A673 (cell line): ENCODE data around the gene AMPH. TPM values are rescaled to one million over a fixed set of nuclear protein-coding genes. Genes with fewer than 3 reads are reported as not detected.

Experiments
- BruUV-seq: library from RNA; stranded (reverse); fragments of 400-500 nt; replicated peaks from 2 replicates; lab custom pipeline; 2021; lab: Mats Ljungman, UMichigan
- CTCF ChIA-PET: fragments of 300-600 bp; sonication (Branson Sonifier 250); formaldehyde crosslinking; loops from one replicate; lab custom pipeline; 2022; ENCODE audit warnings: antibody characterized with exemption; lab: Charles Lee
- POLR2A ChIA-PET: fragments of 300-600 bp; sonication (Branson Sonifier 250); formaldehyde crosslinking; loops from one replicate; lab custom pipeline; 2022; ENCODE audit warnings: antibody characterized with exemption; ENCODE audit not compliant: low non-redundant PET; lab: Charles Lee
- DNase-seq: peaks from one replicate; pipeline ENCODE4 v3.0.0-alpha.2; 2015; ENCODE audit warnings: low spot score
- H3K27ac ChIP-seq: fragments of 200-600 bp; sonication (generic); 2 replicates; pipeline ENCODE4 v1.5.1; 2016; ENCODE audit warnings: mixed run types, low read depth, mild to moderate bottlenecking, mixed read lengths, antibody characterized with exemption, low read length; ENCODE audit not compliant: poor library complexity, severe bottlenecking
- H3K27me3 ChIP-seq: fragments of 200-600 bp; sonication (generic); replicated peaks from 2 replicates; pipeline ENCODE4 v1.6.1; 2017; ENCODE audit warnings: mixed run types, low read depth, mild to moderate bottlenecking, mixed read lengths, antibody characterized with exemption, low read length; ENCODE audit not compliant: insufficient read depth, poor library complexity
- H3K36me3 ChIP-seq: fragments of 200-600 bp; sonication (generic); 2 replicates; pipeline ENCODE4 v1.6.1; 2016; ENCODE audit warnings: mixed run types, mild to moderate bottlenecking, mixed read lengths, antibody characterized with exemption, low read length; ENCODE audit not compliant: insufficient read depth, poor library complexity, severe bottlenecking
- H3K4me1 ChIP-seq: fragments of 200-600 bp; sonication (generic); 2 replicates; pipeline ENCODE4 v1.6.1; 2017; ENCODE audit warnings: mixed run types, mild to moderate bottlenecking, mixed read lengths, antibody characterized with exemption, low read length; ENCODE audit not compliant: insufficient read depth, poor library complexity, severe bottlenecking
- H3K4me3 ChIP-seq: fragments of 200-600 bp; sonication (generic); 2 replicates; pipeline ENCODE4 v1.5.1; 2016; ENCODE audit warnings: low read depth, mixed run types, mild to moderate bottlenecking, mixed read lengths, low read length; ENCODE audit not compliant: poor library complexity, severe bottlenecking
- H3K9me3 ChIP-seq: fragments of 200-600 bp; sonication (generic); 2 replicates; pipeline ENCODE4 v1.6.1; 2016; ENCODE audit warnings: mixed run types, low read depth, mild to moderate bottlenecking, mixed read lengths, antibody characterized with exemption, low read length; ENCODE audit not compliant: poor library complexity, severe bottlenecking
- EZH2 ChIP-seq: fragments of 200-600 bp; sonication (generic); IDR thresholded peaks from 2 replicates; pipeline ENCODE4 v1.6.1; 2017; ENCODE audit warnings: borderline replicate concordance, low read depth, mild to moderate bottlenecking, mixed read lengths, antibody characterized with exemption, low read length; ENCODE audit not compliant: poor library complexity, severe bottlenecking
- intact Hi-C: fragments of 100-400 bp; cut with micrococcal nuclease; formaldehyde crosslinking; loops from one replicate; pipeline ENCODE4 v1.10.0; 2022; ENCODE audit not compliant: unreplicated experiment
- total RNA-seq: library from RNA; stranded (reverse); gene quantifications from 2 replicates; pipeline ENCODE4 v1.2.3, GENCODE V29; 2021
- TF ChIP-seq, protein P1 (sequence below): fragments of 300-800, 200-600 bp; sonication (generic); conservative IDR thresholded peaks from 2 replicates; pipeline ENCODE4 v1.5.1; 2017; ENCODE audit warnings: low read depth, mild to moderate bottlenecking, antibody characterized with exemption, low read length, moderate library complexity, mixed read lengths

The AMPH gene
- total RNA-seq, 1 experiment from 2014 or later = 2.1 TPM

DNA sequence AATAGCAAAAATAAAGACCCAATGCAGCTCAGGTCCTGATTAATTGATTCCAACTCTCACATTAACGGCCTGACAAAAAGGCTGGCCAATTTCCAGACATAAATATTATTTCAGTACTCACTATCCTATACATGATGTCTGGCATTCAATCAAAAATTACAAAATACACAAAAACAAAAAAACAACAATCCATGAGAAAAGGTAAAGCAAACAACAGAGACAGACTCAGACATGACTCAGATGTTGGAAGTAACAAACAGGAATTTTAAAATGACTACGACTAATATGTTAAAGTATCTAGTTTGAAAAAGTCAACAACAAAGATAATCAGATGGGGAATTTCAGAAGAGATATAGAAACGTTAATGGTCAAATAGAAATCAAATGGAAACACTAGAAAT is 152.8 kb downstream of the AMPH start:
- Histone ChIP-seq H3K4me3 (no peak overlapping the region), H3K9me3 (no peaks in the 10 kb centered on the region), H3K4me1 (no peaks in the 10 kb centered on the region), H3K36me3 (no peaks in the 10 kb centered on the region), H3K27ac (no peak overlapping the region), H3K27me3 (peaks cover 3% of the 10 kb centered on the region)
- DNase-seq = no peak
- TF ChIP-seq, protein P1, sequence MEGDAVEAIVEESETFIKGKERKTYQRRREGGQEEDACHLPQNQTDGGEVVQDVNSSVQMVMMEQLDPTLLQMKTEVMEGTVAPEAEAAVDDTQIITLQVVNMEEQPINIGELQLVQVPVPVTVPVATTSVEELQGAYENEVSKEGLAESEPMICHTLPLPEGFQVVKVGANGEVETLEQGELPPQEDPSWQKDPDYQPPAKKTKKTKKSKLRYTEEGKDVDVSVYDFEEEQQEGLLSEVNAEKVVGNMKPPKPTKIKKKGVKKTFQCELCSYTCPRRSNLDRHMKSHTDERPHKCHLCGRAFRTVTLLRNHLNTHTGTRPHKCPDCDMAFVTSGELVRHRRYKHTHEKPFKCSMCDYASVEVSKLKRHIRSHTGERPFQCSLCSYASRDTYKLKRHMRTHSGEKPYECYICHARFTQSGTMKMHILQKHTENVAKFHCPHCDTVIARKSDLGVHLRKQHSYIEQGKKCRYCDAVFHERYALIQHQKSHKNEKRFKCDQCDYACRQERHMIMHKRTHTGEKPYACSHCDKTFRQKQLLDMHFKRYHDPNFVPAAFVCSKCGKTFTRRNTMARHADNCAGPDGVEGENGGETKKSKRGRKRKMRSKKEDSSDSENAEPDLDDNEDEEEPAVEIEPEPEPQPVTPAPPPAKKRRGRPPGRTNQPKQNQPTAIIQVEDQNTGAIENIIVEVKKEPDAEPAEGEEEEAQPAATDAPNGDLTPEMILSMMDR = no peak
- TF ChIP-seq EZH2 = no peak
- POLR2A ChIA-PET = no interaction called here
- intact Hi-C loops = no loop called here
- BruUV-seq = no TSS peak
- CTCF ChIA-PET = no interaction called here

DNA sequence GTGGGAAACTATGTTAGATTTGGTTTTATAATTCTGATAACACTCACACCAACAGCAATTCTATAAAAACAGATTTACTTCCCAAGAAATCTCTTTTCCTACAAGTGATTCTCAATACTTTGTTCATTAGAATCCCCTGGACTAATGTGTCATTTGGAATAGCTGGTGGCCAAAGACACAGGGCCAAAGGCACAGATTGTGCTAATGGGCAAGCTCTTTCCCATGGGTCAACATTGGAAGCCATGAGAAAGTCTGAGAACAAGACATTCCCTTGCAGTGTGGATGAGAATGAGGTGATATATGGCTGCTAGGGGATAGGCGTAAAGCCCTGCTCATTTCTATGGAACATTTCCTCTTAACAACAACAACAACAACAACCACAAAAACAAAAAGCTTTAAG is 153.8 kb downstream of the AMPH start:
- no peak for DNase-seq
- CTCF ChIA-PET = no interaction called here
- H3K27ac ChIP-seq = no peak overlapping the region
- no peaks in the 10 kb centered on the region for H3K36me3 ChIP-seq
- H3K27me3 ChIP-seq = peaks cover 3% of the 10 kb centered on the region
- intact Hi-C loops = no loop called here
- POLR2A ChIA-PET = no interaction called here
- BruUV-seq = no TSS peak
- H3K9me3 ChIP-seq = no peaks in the 10 kb centered on the region
- no peak overlapping the region for H3K4me3 ChIP-seq
- no peak for TF ChIP-seq EZH2
- TF ChIP-seq, protein P1 = no peak
- no peaks in the 10 kb centered on the region for H3K4me1 ChIP-seq

DNA sequence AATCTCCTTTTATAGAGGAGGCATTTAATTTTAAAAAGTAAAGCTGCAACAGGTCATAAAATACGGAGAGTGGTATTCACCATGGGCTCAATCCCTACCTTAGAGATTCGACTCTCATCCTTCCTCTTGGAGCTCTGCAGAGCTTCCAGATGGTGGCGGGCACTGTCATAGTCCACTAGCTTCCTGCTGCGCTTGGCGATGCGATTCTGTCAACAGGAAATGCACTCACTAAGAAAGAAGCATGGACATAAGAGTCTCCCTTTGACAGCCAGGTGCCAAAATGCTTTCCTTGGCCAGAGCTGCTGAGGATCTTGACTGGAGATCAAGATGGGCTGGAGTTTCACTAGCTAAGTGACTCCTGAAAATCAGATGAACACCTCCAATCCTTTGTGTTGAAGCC is 154.4 kb downstream of the AMPH start:
- Histone ChIP-seq H3K4me1 (no peaks in the 10 kb centered on the region), H3K27me3 (peaks cover 3% of the 10 kb centered on the region), H3K4me3 (no peak overlapping the region), H3K27ac (no peak overlapping the region), H3K36me3 (no peaks in the 10 kb centered on the region), H3K9me3 (no peaks in the 10 kb centered on the region)
- ChIA-PET CTCF (no interaction called here), POLR2A (no interaction called here)
- DNase-seq = no peak
- TF ChIP-seq, protein P1 = no peak
- no peak for TF ChIP-seq EZH2
- BruUV-seq = no TSS peak
- intact Hi-C loops = no loop called here
